Measurements from ENCODE around the gene MIOX.
"Not testable (repeated sequence)": the region's sequence is repeated elsewhere in the genome, so short reads cannot be mapped to it uniquely, and the experiment has no call there.

The MIOX gene

GRCh38 chr22:50528682-50529415 is 42.2 kb downstream of the MIOX start:
- Mint-ChIP-seq H3K4me3 (peak overlapping the region; percentile 82), H3K36me3 (ENCODE audit: low read depth) (peaks cover 21% of the 10 kb centered on the region), H3K9me3 (no peaks in the 10 kb centered on the region), H3K4me1 (ENCODE audit: low read depth) (peaks cover 41% of the 10 kb centered on the region), H3K27me3 (ENCODE audit: low read depth) (no peaks in the 10 kb centered on the region), H3K27ac (peak overlapping the region; percentile 92)

DNA sequence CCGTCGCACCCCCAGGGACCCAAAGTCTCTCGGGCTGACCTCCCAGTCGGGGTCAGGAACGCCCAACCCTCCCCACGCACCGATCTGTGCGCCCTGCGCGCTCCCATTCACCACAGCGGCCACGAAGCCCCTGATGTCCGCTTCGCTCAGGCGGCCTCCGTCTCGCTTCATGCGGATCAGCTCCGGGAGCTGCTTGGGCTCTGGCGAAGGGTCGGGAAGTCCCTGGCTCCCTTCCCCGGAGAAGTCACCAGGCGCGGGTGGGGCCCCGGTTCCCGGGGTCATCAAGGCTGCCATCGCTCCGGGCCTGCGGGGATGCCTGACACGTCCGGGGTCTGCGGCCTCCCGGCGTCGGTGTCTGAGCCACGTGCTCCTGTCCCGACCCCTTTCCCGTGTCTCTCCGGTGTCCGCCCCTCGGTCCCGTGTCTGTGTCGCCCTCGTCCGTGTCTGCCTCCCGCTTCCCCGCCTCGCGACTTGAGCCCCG is 42.8 kb downstream of the MIOX start:
- Mint-ChIP-seq H3K4me3 (peak overlapping the region; percentile 82), H3K4me1 (ENCODE audit: low read depth) (peaks cover 45% of the 10 kb centered on the region), H3K27me3 (ENCODE audit: low read depth) (no peaks in the 10 kb centered on the region), H3K9me3 (no peaks in the 10 kb centered on the region), H3K36me3 (ENCODE audit: low read depth) (peaks cover 19% of the 10 kb centered on the region), H3K27ac (peak overlapping the region; percentile 55)

- Mint-ChIP-seq H3K27me3 (ENCODE audit: low read depth) (no peaks in the 10 kb centered on the region), H3K4me1 (ENCODE audit: low read depth) (peaks cover 43% of the 10 kb centered on the region), H3K9me3 (no peaks in the 10 kb centered on the region), H3K27ac (peak within 1 kb of the TSS; percentile 99), H3K4me3 (peak within 1 kb of the TSS; percentile 95), H3K36me3 (ENCODE audit: low read depth) (peaks cover 15% of the 10 kb centered on the region)
Measured at GRCh38 chr22:50529897-50530579, 43.4 kb downstream of the MIOX start, which contains the start of gene TYMP. TSS of gene TYMP (minus strand) at chr22:50530012. CDS start at chr22:50529709, 303 bp downstream.

GRCh38 chr22:50530580-50530876 is 43.9 kb downstream of the MIOX start:
- Mint-ChIP-seq H3K27ac (peak overlapping the region; percentile 99), H3K27me3 (ENCODE audit: low read depth) (no peaks in the 10 kb centered on the region), H3K4me1 (ENCODE audit: low read depth) (peaks cover 43% of the 10 kb centered on the region), H3K9me3 (no peaks in the 10 kb centered on the region), H3K4me3 (peak overlapping the region; percentile 95), H3K36me3 (ENCODE audit: low read depth) (peaks cover 15% of the 10 kb centered on the region)

DNA sequence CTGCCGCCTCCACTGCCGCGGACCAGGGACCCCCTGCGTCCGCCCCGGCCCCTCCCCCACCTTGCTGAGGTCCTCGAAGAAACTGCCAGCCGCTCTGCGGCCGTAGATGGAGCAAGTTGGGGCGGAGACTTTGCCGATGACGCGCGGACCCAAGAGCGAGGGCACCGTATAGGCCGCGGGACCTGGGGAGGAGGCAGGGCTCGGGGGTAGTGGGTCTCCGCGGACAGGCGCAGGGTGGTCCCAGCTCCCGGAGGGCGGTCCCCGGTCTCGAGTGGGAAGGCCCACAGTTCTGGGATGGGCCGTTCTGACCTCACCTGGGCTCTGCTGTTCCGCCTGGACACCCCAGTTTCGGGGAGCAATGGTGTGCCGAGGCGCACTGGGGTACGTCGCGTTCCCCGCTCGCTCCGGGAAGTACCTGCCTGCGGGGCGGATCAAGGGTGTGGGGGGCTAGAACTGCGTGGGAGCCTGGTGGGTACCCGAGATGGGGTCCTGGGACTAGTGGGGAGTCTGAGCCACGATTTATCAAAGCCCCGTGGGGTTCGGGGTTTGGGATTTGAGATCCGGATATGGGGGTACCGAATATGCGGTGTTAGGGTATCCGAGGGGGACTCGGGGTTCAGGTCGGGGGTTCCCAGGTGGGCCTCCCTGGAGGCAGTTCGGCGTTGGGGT is 44.4 kb downstream of the MIOX start:
- Mint-ChIP-seq H3K4me3 (peak overlapping the region; percentile 95), H3K4me1 (ENCODE audit: low read depth) (peaks cover 43% of the 10 kb centered on the region), H3K27ac (peak overlapping the region; percentile 99), H3K36me3 (ENCODE audit: low read depth) (peaks cover 15% of the 10 kb centered on the region), H3K9me3 (no peaks in the 10 kb centered on the region), H3K27me3 (ENCODE audit: low read depth) (no peaks in the 10 kb centered on the region)

GRCh38 chr22:50531546-50531961 is 44.9 kb downstream of the MIOX start:
- Mint-ChIP-seq H3K27me3 (ENCODE audit: low read depth) (no peaks in the 10 kb centered on the region), H3K36me3 (ENCODE audit: low read depth) (peaks cover 15% of the 10 kb centered on the region), H3K4me3 (peak overlapping the region; percentile 95), H3K27ac (peak overlapping the region; percentile 99), H3K4me1 (ENCODE audit: low read depth) (peaks cover 43% of the 10 kb centered on the region), H3K9me3 (no peaks in the 10 kb centered on the region)

GRCh38 chr22:50531962-50532674 is 45.5 kb downstream of the MIOX start:
- Mint-ChIP-seq H3K27me3 (ENCODE audit: low read depth) (no peaks in the 10 kb centered on the region), H3K36me3 (ENCODE audit: low read depth) (peaks cover 16% of the 10 kb centered on the region), H3K4me3 (peak overlapping the region; percentile 95), H3K27ac (peak overlapping the region; percentile 99), H3K4me1 (ENCODE audit: low read depth) (peaks cover 40% of the 10 kb centered on the region), H3K9me3 (no peaks in the 10 kb centered on the region)

- H3K9me3 Mint-ChIP-seq = no peaks in the 10 kb centered on the region
- peaks cover 15% of the 10 kb centered on the region for H3K36me3 Mint-ChIP-seq (ENCODE audit: low read depth)
- H3K4me3 Mint-ChIP-seq = peak overlapping the region; percentile 82
- H3K4me1 Mint-ChIP-seq (ENCODE audit: low read depth) = peaks cover 37% of the 10 kb centered on the region
- H3K27ac Mint-ChIP-seq = peak overlapping the region; percentile 91
- H3K27me3 Mint-ChIP-seq (ENCODE audit: low read depth) = no peaks in the 10 kb centered on the region
Measured at GRCh38 chr22:50532824-50533796, 46.5 kb downstream of the MIOX start.

DNA sequence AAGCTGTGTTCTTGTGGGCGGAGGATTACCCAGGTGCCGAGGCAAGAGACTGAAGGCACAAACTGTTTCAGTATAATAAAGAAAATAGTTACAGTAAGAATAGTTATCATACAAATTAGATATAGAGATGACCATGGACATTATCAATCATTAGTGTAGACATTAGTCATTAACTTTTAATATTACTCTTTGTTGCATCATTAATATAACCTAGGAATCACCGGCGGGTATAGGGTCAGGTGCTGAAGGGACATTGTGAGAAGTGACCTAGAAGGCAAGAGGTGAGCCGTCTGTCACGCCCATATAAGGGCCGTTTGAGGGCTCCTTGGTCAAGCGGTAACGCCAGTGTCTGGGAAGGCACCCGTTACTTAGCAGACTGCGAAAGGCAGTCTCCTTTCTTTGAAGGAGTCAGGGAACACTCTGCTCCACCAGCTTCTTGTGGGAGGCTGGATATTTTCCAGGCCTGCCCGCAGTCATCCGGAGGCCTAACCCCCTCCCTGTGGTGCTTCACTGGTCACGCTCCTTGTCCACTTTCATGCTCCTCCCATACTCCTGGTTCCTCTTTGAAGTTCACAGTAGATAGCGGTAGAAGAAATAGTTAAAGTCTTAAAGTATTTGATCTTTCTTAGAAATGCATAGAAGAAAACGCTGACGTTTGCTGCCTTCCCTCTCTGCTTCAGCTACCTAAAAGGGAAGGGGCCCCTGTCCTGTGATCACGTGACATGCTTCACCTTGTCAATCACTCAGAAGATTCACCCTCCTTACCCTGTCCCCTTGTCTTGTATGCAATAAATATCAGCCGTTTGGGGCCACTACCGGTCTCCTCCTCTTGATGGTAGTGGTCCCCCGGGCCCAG is 47.4 kb downstream of the MIOX start:
- not testable (repeated sequence) for H3K9me3 Mint-ChIP-seq; H3K27me3 Mint-ChIP-seq (ENCODE audit: low read depth)
- peaks cover 34% of the 10 kb centered on the region for H3K4me1 Mint-ChIP-seq (ENCODE audit: low read depth)
- H3K27ac Mint-ChIP-seq = peak overlapping the region; percentile 91
- peak overlapping the region; percentile 36 for H3K4me3 Mint-ChIP-seq
- H3K36me3 Mint-ChIP-seq (ENCODE audit: low read depth) = peaks cover 12% of the 10 kb centered on the region

GRCh38 chr22:50535113-50535512 is 48.5 kb downstream of the MIOX start:
- peaks cover 12% of the 10 kb centered on the region for H3K36me3 Mint-ChIP-seq (ENCODE audit: low read depth)
- no peaks in the 10 kb centered on the region for H3K9me3 Mint-ChIP-seq
- H3K27ac Mint-ChIP-seq = peak overlapping the region; percentile 31
- H3K27me3 Mint-ChIP-seq (ENCODE audit: low read depth) = no peaks in the 10 kb centered on the region
- no peak overlapping the region for H3K4me3 Mint-ChIP-seq
- peaks cover 44% of the 10 kb centered on the region for H3K4me1 Mint-ChIP-seq (ENCODE audit: low read depth)

- peaks cover 53% of the 10 kb centered on the region for H3K4me1 Mint-ChIP-seq (ENCODE audit: low read depth)
- H3K36me3 Mint-ChIP-seq (ENCODE audit: low read depth) = peaks cover 17% of the 10 kb centered on the region
- H3K27ac Mint-ChIP-seq = peak overlapping the region; percentile 52
- no peaks in the 10 kb centered on the region for H3K9me3 Mint-ChIP-seq
- no peaks in the 10 kb centered on the region for H3K27me3 Mint-ChIP-seq (ENCODE audit: low read depth)
- H3K4me3 Mint-ChIP-seq = no peak overlapping the region
Measured at GRCh38 chr22:50536226-50536625, 49.6 kb downstream of the MIOX start.

- Mint-ChIP-seq H3K4me1 (ENCODE audit: low read depth) (peaks cover 63% of the 10 kb centered on the region), H3K27ac (peak overlapping the region; percentile 99), H3K9me3 (no peaks in the 10 kb centered on the region), H3K36me3 (ENCODE audit: low read depth) (peaks cover 19% of the 10 kb centered on the region), H3K27me3 (ENCODE audit: low read depth) (no peaks in the 10 kb centered on the region), H3K4me3 (peak overlapping the region; percentile 70)
Measured at GRCh38 chr22:50537765-50538164, 51.1 kb downstream of the MIOX start.

Measured in T-helper 1 cell treated with Interleukin-12 subunit alpha and Interleukin-12 subunit beta and Interleukin-4 antibody, amounts not matched to agents 30 μg/mL and 1 μg/mL, for 36 hours (primary cell).